Measurements from ENCODE around the gene KLHL42.

Gene KLHL42

DNA sequence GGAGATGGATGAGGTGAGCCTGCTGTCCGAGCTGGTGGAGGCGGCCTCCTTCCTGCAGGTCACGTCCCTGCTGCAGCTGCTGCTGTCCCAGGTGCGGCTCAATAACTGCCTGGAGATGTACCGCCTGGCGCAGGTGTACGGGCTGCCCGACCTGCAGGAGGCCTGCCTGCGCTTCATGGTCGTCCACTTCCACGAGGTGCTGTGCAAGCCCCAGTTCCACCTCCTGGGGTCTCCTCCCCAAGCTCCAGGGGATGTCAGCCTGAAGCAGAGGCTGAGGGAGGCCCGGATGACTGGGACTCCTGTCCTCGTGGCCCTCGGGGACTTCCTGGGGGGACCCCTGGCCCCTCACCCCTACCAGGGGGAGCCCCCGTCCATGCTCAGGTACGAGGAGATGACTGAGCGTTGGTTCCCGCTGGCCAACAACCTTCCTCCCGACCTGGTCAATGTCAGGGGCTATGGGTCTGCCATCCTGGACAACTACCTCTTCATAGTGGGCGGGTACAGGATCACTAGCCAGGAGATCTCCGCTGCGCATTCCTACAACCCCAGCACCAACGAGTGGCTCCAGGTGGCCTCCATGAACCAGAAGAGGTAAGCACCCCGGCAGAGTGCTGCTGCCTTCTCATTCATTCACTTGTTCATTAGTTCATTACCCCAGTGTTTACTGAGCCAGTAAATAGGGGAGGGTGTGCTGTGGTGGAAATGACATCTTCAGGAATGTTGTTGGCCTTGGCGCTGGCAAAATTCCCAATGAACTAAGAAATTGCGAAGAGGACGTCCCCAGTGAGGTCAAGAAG is 777 bp downstream of the KLHL42 start:
- no peak for DNase-seq (ENCODE audit: low spot score)

DNA sequence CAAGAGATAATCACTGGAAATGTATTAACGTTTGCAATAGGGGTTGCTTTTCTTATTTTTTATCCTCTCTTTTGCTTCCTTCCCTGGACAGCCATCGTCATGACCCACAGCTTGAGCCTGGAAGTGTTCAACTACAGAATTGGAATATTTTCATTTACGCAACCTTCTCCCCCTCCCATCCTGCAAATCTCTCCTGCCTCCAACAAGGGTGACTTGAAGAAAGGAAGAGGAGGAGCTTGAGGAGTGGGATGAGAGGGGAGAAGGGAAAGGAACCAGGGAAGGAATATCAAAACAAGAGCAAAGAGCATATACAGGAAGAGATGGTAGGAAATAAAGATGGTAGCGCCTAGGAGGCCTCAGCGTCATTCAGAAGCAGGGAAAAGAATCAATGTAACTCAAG is 1.6 kb downstream of the KLHL42 start:
- no peak for DNase-seq (ENCODE audit: low spot score)

DNA sequence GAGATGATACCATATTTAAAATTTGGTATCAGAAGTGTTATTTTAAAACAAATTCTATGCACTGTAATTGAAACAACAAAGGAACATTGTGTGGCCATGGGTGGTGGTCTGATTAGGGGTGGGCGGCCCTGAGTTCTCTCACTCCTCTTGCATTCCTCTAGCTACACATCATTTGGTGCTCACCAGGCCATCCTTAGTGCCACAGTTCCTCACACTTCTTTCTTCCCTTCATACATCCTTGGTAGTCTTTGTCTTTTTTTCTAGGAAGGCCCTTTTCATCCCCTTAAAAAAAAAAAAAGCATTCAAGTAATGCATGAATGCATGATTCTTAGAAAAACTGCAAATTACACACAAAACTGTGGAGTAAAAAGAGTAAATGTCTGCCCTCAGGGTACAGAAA is 2.4 kb downstream of the KLHL42 start:
- DNase-seq (ENCODE audit: low spot score), result no peak

DNA sequence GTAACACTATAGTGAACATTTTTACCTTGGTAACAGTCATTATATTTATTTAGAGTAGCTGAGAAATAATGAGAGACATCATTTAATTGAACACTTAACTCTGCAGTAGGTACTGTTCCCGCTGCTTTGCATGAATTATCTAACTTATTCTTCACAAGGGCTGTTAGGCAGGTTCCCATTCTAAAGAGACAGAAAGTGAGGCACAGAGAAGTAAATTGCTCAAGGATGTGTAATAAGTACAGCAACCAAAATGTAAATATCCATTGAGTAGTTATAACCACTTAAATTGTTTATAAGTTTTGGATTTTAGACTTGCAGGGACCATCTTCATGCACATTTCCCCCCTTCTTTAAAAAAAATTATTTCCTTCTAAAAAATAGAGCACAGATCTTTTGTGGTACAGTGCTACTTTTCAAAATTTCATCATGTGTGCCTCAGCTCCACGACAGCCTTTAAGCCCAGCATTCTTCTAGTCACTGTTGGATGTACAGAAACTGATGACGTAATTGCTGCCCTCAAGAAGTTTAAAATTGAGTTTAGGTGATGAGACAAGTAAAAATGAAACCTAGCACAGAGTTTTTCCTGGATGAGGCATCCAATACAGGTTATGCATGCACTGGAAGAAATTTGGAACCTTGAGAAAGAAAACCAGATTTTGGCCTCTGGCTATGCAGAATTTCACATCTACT is 6.0 kb downstream of the KLHL42 start:
- no peak for DNase-seq (ENCODE audit: low spot score)

DNA sequence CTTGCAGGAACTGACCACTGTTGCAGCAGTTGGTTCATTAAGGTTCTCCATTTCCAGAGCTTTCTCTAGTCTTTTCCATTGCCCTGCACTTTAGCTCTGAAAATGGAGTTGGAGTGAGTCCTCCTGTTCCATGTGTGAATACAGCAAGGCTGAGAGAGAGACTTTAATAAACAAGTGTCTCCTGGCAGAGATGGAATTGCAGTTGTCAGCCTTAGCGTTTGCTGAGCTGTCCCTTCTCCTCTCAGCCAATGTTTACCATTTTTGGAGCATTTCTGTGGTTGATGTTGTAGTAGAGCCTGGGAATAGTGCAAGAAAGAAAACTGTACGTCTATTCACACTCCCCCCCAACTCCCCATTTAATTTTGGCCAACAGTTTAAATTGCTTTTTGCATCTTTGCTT is 7.5 kb downstream of the KLHL42 start:
- no peak for DNase-seq (ENCODE audit: low spot score)

DNA sequence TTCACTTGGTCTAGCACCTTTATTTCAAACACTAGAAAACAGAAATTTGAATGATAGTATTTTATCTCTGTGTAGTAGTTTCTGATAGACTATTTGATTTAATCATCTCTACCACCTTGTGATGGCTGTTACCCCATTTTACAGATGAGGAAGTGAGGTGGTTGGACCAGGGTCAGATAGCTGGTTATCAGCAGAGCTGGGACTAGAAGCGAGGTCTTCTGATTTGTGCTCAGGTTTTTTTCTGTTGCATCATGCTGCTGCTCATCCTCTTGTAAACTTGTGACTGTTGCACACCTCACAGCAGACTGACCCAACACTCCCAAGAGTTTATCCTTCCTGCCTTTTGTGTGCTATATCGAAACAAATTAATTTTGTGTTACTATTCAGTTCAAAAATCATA is 10.1 kb downstream of the KLHL42 start:
- no peak for DNase-seq (ENCODE audit: low spot score)

- no peak for DNase-seq (ENCODE audit: low spot score)
Measured at GRCh38 chr12:27794818-27795584, 15.0 kb downstream of the KLHL42 start.

DNA sequence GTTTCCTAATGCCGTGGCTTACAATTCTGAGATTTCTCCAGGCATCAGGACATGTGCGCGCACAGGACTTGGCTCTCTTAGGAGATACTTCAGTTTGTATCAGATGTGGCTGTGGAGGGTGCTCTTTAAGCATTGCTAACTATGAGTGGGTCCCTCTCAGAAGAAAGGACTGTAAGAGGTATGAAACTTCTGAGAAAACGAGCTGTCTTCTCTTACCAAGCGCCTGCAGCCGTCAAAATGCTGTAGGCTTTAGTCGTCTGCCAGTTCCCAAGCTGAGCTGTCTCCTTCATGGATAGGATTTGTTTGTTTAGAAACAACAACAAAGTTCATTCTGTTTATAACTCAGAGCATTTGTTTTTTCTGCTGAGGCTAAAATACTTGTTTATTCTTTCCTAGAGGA is 16.1 kb downstream of the KLHL42 start:
- no peak for DNase-seq (ENCODE audit: low spot score)

- DNase-seq (ENCODE audit: low spot score), result no peak
Measured at GRCh38 chr12:27797301-27798025, 17.4 kb downstream of the KLHL42 start.

GRCh38 chr12:27800819-27801218 is 20.8 kb downstream of the KLHL42 start:
- DNase-seq (ENCODE audit: low spot score), result no peak

- DNase-seq (ENCODE audit: low spot score), result no peak
Measured at GRCh38 chr12:27801630-27802029, 21.6 kb downstream of the KLHL42 start.

GRCh38 chr12:27802511-27802910 is 22.5 kb downstream of the KLHL42 start:
- DNase-seq (ENCODE audit: low spot score), result no peak

DNA sequence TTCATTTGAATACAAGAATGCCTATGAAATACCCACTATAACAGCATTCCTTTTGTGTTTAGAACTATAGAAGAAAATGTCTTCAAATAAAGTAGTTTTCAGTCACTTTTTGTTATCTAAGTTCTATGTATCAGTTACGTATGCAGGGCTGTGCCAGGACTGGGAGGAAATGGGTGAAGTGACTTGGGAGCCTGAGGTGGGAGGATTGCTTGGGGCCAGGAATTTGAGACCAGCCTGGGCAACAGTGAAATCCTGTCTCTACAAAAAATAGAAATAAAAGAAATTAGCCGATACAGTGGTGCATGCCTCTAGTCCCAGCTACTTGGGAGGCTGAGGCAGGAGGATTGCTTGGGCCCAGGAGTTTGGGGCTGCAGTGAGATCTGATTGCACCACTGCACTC is 22.9 kb downstream of the KLHL42 start:
- no peak for DNase-seq (ENCODE audit: low spot score)

DNA sequence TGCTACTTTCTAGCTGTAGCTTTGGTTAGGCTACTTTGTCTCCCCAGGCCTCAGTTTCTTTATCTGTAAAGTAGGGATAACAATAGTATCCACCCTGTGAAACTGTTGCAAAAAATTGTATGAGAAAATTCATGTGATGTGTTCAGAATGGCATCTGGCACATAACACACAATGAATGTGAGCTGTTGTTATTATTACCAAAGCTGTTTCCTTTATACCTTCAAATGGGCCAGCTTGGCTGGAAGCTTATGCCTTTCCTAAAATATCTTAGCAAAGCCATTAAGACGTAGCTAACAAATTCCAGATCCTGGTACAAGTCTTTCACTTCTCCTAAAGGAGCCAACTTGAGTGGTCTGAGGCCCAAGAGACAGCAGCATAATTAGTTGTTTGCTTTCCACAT is 25.2 kb downstream of the KLHL42 start:
- no peak for DNase-seq (ENCODE audit: low spot score)

DNA sequence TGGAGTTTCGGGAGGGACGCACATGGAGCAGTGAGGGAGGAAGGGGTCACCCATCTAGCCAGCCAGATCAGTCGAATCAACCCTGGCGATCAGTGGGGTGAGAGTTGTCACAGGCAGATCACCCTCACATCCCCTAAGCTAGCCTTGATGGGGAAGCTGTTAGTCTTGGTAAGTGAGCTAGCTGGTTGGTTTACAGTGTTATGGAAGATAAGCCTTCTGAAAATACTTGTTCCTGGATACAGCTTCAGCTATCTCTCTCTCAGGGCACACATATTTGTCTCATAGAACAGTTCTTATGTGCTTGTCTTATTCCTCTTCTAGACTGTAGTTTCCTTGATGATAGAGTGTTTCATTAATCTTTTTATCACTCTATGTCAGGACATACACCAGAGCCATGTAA is 26.2 kb downstream of the KLHL42 start:
- DNase-seq (ENCODE audit: low spot score), result no peak

DNA sequence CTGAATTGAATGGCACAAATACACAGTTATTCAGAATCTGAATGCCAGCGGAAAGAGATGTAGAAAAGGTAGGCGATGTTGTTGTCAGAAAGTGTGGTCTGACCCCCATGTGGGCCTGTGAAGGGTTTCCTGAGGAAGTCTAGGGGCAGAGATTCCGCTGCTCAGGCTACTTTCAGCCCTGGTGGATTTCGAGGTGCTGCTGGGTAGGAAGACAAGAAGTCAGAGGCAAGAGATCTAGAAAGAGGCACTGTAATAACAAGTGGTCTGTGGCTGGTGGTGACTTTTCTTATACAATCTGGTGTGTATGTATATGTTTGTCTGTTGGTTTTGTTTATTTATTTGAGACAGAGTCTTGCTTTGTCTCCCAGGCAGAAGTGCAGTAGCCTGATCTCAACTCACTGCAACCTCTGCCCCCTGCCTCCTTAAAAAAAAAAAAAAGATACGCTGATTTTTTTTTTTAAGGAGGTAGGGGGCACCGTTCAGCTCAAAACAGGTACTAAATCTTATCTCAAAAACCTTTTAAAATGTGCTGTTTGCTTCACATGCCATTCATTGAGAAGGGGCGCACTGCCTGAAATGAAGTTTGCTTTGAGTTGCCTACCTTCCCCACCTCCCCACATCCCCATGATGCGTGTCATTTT is 27.1 kb downstream of the KLHL42 start:
- DNase-seq (ENCODE audit: low spot score), result no peak

GRCh38 chr12:27808841-27809240 is 28.8 kb downstream of the KLHL42 start:
- DNase-seq (ENCODE audit: low spot score), result no peak

DNA sequence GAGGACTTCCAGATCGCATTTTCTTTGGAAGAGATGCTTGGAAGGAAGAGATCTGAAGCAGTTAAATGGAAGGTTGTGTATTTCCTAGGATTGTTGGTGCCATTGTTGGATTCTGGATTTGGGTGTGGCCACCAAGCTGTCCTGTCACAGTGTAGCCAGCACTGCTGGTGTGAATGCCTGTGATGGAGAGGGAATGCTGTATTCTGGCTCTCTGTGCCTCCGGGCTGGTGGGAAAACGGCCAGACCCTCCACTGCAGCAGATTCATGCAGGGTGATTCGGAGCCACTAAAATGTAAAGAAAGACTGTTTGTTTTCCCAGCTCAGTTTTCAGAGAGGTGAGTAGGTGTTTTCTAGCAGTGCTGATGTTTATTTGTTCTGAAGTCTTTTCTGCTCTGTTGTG is 30.7 kb downstream of the KLHL42 start:
- no peak for DNase-seq (ENCODE audit: low spot score)

- no peak for DNase-seq (ENCODE audit: low spot score)
Measured at GRCh38 chr12:27812502-27812901, 32.5 kb downstream of the KLHL42 start.

DNA sequence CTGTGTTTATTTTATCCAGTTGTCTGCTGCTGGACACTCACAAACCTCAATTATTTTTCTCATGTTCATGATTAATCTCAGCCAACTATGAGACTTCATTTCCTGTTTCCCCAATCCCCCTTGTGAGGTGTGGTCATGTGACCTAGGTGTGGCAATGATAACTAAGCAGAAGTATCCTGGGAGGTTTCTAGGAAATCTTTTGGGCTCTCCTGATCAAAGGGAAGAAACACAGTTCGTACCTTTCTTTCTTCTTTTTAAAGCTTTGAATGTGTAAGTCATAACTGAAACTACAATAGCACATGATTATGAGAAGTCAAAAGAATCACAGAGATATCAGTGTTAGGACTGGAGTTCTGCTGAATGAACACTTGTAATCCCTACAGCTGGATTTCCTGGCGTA is 34.4 kb downstream of the KLHL42 start:
- DNase-seq (ENCODE audit: low spot score), result peak; percentile 65

DNA sequence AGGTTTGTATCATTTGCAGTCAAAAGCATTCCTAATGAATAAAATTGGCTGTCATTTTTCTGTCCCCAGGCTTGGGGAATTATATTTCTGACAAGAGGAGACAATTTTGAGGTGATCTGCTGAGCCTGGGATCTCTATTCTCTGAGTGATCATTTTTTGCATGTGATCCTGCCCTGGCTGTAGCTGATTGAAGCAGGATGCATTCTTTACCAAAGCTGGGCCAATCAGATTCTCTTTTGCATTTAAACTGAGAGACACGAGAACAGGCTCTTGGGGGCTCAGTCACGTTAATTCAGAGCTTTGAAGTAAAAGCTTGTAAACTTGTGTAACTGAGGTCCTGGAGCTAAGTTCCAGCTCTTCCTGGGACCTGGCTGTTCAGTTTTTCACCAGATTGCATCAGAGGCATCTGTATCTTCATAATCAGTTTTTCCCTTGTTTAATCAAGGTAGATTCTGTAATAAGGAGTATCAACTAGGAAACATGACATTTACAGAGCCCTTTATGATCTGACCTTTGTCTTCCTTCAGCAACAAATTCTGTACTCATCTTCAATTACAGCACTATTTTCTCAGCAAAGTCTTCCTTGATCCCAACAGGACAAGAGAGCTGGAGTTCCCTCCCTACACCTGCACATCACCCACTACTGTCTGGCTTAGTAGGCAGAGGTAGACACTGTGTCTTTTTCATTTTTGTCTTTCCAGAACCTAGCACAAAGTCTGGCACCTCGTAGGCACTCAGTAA is 35.0 kb downstream of the KLHL42 start:
- DNase-seq (ENCODE audit: low spot score), result peak; percentile 35

Measured in COLO829 (cell line).